GM23338 (cell line): ENCODE data around the gene DLG2. TPM values are rescaled to one million over a fixed set of nuclear protein-coding genes. Genes with fewer than 3 reads are reported as not detected.

ENCODE experiments used
- ATAC-seq: fragments of 200-7000 bp; cut with Tn5 transposase; 3 replicates; pipeline ENCODE4 v1.9.1; 2020
- DNase-seq: peaks from one replicate; pipeline ENCODE4 v3.0.0-alpha.2; 2015; ENCODE audit warnings: low spot score
- H2AFZ ChIP-seq: fragments of 200-600 bp; sonication (generic); 2 replicates; pipeline ENCODE4 v1.8.0; 2016; ENCODE audit warnings: antibody characterized with exemption, mild to moderate bottlenecking, moderate library complexity
- H3F3A ChIP-seq: fragments of 200-600 bp; sonication (generic); replicated peaks from 2 replicates; pipeline ENCODE4 v1.8.0; 2017; ENCODE audit warnings: antibody characterized with exemption, mixed run types, low read depth
- H3K27ac ChIP-seq: fragments of 200-600 bp; sonication (generic); 2 replicates; pipeline ENCODE4 v1.6.1; 2016; ENCODE audit warnings: low read depth
- H3K27me3 ChIP-seq: fragments of 200-600 bp; sonication (generic); 2 replicates; pipeline ENCODE4 v1.8.0; 2016; ENCODE audit warnings: mild to moderate bottlenecking, mixed run types, moderate library complexity; ENCODE audit not compliant: insufficient read depth
- H3K36me3 ChIP-seq: fragments of 200-600 bp; sonication (generic); 2 replicates; pipeline ENCODE4 v1.8.0; 2016; ENCODE audit warnings: mild to moderate bottlenecking; ENCODE audit not compliant: insufficient read depth
- H3K4me1 ChIP-seq: fragments of 200-600 bp; sonication (generic); 2 replicates; pipeline ENCODE4 v1.8.0; 2016; ENCODE audit warnings: mild to moderate bottlenecking, moderate library complexity; ENCODE audit not compliant: insufficient read depth
- H3K4me2 ChIP-seq: fragments of 200-600 bp; sonication (generic); 2 replicates; pipeline ENCODE4 v1.7.1; 2017; ENCODE audit warnings: mixed run types
- H3K4me3 ChIP-seq: fragments of 200-600 bp; sonication (generic); 2 replicates; pipeline ENCODE4 v1.6.1; 2016; ENCODE audit warnings: mixed run types
- H3K79me2 ChIP-seq: fragments of 200-600 bp; sonication (generic); replicated peaks from 2 replicates; pipeline ENCODE4 v1.8.0; 2017; ENCODE audit warnings: mild to moderate bottlenecking; ENCODE audit not compliant: insufficient read depth
- H3K9me2 ChIP-seq: fragments of 200-600 bp; sonication (generic); 2 replicates; pipeline ENCODE4 v1.8.0; 2017; ENCODE audit not compliant: insufficient read depth
- H4K20me1 ChIP-seq: fragments of 200-600 bp; sonication (generic); replicated peaks from 2 replicates; pipeline ENCODE4 v1.8.0; 2017; ENCODE audit warnings: mild to moderate bottlenecking; ENCODE audit not compliant: insufficient read depth
- H3K27ac Mint-ChIP-seq: 2 replicates; pipeline ENCODE4 v1.8.0; 2020; ENCODE audit warnings: inconsistent platforms, mild to moderate bottlenecking, moderate library complexity, mixed read lengths
- H3K27me3 Mint-ChIP-seq: 3 replicates; pipeline ENCODE4 v1.8.0; 2022; ENCODE audit warnings: low read depth, mild to moderate bottlenecking, moderate library complexity, mixed read lengths, inconsistent platforms; ENCODE audit not compliant: insufficient read depth, poor library complexity
- H3K36me3 Mint-ChIP-seq: 3 replicates; pipeline ENCODE4 v1.8.0; 2021; ENCODE audit warnings: low read depth, mild to moderate bottlenecking, inconsistent platforms, moderate library complexity, mixed read lengths
- H3K4me1 Mint-ChIP-seq: 3 replicates; pipeline ENCODE4 v1.8.0; 2020; ENCODE audit warnings: mild to moderate bottlenecking, inconsistent platforms, mixed read lengths
- H3K4me3 Mint-ChIP-seq: 3 replicates; pipeline ENCODE4 v1.8.0; 2021; ENCODE audit warnings: moderate library complexity, mild to moderate bottlenecking, inconsistent platforms, mixed read lengths
- H3K9me3 Mint-ChIP-seq: 3 replicates; pipeline ENCODE4 v1.8.0; 2020; ENCODE audit warnings: moderate library complexity, mild to moderate bottlenecking, inconsistent platforms, mixed read lengths
- CREB1 ChIP-seq: fragments of 250-450 bp; sonication (Bioruptor Pico); IDR thresholded peaks from 2 replicates; pipeline ENCODE4 v1.5.0; 2020; ENCODE audit warnings: low read depth, mild to moderate bottlenecking, moderate library complexity
- JUNB ChIP-seq: IDR thresholded peaks from one replicate; pipeline ENCODE4 v1.6.1; 2016; ENCODE audit warnings: antibody characterized with exemption; ENCODE audit not compliant: unreplicated experiment
- NANOG ChIP-seq: IDR thresholded peaks from 2 replicates; pipeline ENCODE4 v1.6.1; 2016; ENCODE audit warnings: antibody characterized with exemption, borderline replicate concordance
- POLR2AphosphoS5 ChIP-seq: IDR thresholded peaks from 2 replicates; pipeline ENCODE4 v1.6.1; 2016; ENCODE audit warnings: antibody characterized with exemption, low read depth
- STAT1 ChIP-seq: IDR thresholded peaks from one replicate; pipeline ENCODE4 v1.6.1; 2016; ENCODE audit warnings: antibody characterized with exemption; ENCODE audit not compliant: unreplicated experiment
- ZNF114 ChIP-seq: fragments of 250-450 bp; sonication (Bioruptor Pico); IDR thresholded peaks from 2 replicates; pipeline ENCODE4 v1.5.0; 2020; ENCODE audit warnings: mild to moderate bottlenecking, moderate library complexity
- ZNF331 ChIP-seq: fragments of 250-450 bp; sonication (Bioruptor Pico); IDR thresholded peaks from 2 replicates; pipeline ENCODE4 v1.5.0; 2020; ENCODE audit warnings: low read depth, mild to moderate bottlenecking, moderate library complexity
- polyA plus RNA-seq: library from polyadenylated mRNA; unstranded; fragments of >200 nt; fragmentation: Nextera tagmentation; extraction: Ambion mirVana; gene quantifications from 2 replicates; pipeline ENCODE4 v1.2.1, GENCODE V29; 2016
- total RNA-seq: library from RNA; depleted of rRNA; stranded (reverse); fragments of >200 nt; shearing (Covaris generic); gene quantifications from 2 replicates; pipeline ENCODE4 v1.2.3, GENCODE V29; 2014
- TF ChIP-seq, protein P1 (sequence below): IDR thresholded peaks from one replicate; pipeline ENCODE4 v1.6.1; 2018; ENCODE audit warnings: antibody characterized with exemption; ENCODE audit not compliant: unreplicated experiment
- TF ChIP-seq, protein P2 (sequence below), 2 experiments: fragments of 200-600 bp in 1 of 2; sonication (generic) in 1 of 2; conservative IDR thresholded peaks; 2 replicates each; pipeline versions ENCODE4 v1.5.1 to v1.6.1; 2016 to 2017; ENCODE audit warnings: antibody characterized with exemption in 2 of 2, low read depth in 2 of 2, mild to moderate bottlenecking in 2 of 2, moderate library complexity in 1 of 2
- TF ChIP-seq, protein P3 (sequence below): IDR thresholded peaks from 2 replicates; pipeline ENCODE4 v1.6.1; 2016; ENCODE audit warnings: antibody characterized with exemption

The DLG2 gene
- total and polyA plus RNA-seq, 2 experiments from 2014 or later, result 19.8 to 21.5 TPM

DNA sequence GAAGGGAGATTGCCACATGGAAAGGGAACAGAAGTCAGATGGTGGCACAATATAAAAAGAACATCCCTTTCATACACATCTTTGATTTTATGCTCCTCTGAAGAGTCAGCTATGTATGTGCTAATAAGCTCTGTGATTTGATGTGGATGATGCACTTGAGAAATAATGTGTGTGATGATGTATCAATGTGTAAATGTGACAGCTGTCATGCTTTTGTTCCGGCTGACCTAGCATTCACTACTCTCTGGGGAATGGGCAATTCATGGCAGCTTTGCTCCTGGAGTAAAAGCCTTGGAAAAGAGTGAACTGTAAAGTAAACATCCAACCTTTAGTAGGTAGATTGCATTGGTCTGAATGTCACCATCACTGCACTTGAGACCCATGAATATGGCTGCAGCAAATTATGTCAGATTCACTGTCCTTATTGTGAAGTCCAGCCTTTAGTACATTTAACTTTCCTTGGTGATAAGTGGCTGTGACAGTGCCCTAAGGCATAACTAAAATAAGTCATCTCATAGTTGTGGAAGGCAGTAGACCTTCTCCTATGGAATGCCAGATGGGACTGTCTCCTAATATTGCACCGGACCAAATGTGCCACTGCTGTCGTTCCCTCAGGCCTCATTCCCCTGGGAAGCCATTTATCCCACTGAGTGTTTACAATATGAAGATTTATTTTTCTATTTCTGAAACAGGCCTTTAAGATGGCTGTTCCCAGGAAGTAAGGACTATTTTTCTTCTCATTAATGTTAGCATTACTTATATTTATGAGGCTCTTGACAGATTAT, 2162.8 kb downstream of the DLG2 start (continued):
- TF ChIP-seq, protein P1, sequence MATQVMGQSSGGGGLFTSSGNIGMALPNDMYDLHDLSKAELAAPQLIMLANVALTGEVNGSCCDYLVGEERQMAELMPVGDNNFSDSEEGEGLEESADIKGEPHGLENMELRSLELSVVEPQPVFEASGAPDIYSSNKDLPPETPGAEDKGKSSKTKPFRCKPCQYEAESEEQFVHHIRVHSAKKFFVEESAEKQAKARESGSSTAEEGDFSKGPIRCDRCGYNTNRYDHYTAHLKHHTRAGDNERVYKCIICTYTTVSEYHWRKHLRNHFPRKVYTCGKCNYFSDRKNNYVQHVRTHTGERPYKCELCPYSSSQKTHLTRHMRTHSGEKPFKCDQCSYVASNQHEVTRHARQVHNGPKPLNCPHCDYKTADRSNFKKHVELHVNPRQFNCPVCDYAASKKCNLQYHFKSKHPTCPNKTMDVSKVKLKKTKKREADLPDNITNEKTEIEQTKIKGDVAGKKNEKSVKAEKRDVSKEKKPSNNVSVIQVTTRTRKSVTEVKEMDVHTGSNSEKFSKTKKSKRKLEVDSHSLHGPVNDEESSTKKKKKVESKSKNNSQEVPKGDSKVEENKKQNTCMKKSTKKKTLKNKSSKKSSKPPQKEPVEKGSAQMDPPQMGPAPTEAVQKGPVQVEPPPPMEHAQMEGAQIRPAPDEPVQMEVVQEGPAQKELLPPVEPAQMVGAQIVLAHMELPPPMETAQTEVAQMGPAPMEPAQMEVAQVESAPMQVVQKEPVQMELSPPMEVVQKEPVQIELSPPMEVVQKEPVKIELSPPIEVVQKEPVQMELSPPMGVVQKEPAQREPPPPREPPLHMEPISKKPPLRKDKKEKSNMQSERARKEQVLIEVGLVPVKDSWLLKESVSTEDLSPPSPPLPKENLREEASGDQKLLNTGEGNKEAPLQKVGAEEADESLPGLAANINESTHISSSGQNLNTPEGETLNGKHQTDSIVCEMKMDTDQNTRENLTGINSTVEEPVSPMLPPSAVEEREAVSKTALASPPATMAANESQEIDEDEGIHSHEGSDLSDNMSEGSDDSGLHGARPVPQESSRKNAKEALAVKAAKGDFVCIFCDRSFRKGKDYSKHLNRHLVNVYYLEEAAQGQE, result no peak

DNA sequence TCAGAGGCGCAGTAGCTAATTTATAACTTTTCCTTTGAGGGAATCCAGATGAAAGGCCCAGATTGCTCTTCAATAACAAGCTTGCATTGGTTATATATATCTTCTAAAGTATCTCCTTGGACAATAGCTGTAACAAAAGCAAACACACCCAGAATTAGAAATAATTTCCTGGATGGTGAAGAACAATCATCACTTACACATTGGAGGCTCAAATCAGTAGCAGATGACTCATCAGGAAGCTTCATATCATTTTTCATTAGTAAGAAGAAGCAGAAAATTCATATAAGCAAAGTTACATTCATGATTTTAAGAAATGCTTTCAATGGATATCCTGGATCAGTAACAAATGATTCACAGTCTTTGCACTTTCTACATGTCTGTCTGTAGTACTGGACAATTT, 2167.3 kb downstream of the DLG2 start:
- H3K27me3 ChIP-seq, result no peaks in the 10 kb centered on the region
- H3K27ac ChIP-seq, result no peak overlapping the region
- no peaks in the 10 kb centered on the region for H3K9me2 ChIP-seq
- no peak overlapping the region for H3K4me3 Mint-ChIP-seq
- ATAC-seq, result no peak
- no peaks in the 10 kb centered on the region; the same call in 2 of the 3 replicates for H3K9me3 Mint-ChIP-seq
- no peak overlapping the region for H2AFZ ChIP-seq
- no peaks in the 10 kb centered on the region for H3K36me3 ChIP-seq
- H3K36me3 Mint-ChIP-seq, result no peaks in the 10 kb centered on the region
- H3K4me2 ChIP-seq, result no peak overlapping the region
- peaks cover 11% of the 10 kb centered on the region for H3K4me1 ChIP-seq
- H3K4me3 ChIP-seq, result no peak overlapping the region
- no peak for DNase-seq
- H3F3A ChIP-seq, result no peaks in the 10 kb centered on the region
- peaks cover 5% of the 10 kb centered on the region for H3K27me3 Mint-ChIP-seq
- no peaks in the 10 kb centered on the region for H3K79me2 ChIP-seq
- H3K4me1 Mint-ChIP-seq, result peaks cover 23% of the 10 kb centered on the region
- H4K20me1 ChIP-seq, result no peaks in the 10 kb centered on the region
- H3K27ac Mint-ChIP-seq, result no peak overlapping the region
- TF ChIP-seq, protein P2, sequence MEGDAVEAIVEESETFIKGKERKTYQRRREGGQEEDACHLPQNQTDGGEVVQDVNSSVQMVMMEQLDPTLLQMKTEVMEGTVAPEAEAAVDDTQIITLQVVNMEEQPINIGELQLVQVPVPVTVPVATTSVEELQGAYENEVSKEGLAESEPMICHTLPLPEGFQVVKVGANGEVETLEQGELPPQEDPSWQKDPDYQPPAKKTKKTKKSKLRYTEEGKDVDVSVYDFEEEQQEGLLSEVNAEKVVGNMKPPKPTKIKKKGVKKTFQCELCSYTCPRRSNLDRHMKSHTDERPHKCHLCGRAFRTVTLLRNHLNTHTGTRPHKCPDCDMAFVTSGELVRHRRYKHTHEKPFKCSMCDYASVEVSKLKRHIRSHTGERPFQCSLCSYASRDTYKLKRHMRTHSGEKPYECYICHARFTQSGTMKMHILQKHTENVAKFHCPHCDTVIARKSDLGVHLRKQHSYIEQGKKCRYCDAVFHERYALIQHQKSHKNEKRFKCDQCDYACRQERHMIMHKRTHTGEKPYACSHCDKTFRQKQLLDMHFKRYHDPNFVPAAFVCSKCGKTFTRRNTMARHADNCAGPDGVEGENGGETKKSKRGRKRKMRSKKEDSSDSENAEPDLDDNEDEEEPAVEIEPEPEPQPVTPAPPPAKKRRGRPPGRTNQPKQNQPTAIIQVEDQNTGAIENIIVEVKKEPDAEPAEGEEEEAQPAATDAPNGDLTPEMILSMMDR (conservative IDR thresholded peaks at IDR 0.05; ENCODE audit: low read depth in 2 of 2), result no peak
- TF ChIP-seq, protein P1, result no peak
- TF ChIP-seq, protein P3, sequence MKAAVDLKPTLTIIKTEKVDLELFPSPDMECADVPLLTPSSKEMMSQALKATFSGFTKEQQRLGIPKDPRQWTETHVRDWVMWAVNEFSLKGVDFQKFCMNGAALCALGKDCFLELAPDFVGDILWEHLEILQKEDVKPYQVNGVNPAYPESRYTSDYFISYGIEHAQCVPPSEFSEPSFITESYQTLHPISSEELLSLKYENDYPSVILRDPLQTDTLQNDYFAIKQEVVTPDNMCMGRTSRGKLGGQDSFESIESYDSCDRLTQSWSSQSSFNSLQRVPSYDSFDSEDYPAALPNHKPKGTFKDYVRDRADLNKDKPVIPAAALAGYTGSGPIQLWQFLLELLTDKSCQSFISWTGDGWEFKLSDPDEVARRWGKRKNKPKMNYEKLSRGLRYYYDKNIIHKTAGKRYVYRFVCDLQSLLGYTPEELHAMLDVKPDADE, result no peak
- TF ChIP-seq JUNB (no peak), STAT1 (no peak), POLR2AphosphoS5 (no peak), ZNF331 (CRISPR knock-in tag) (no peak), CREB1 (CRISPR knock-in tag) (no peak), NANOG (no peak), ZNF114 (CRISPR knock-in tag) (no peak)
